OCI-LY7 (cell line): ENCODE data around the gene AKAP13. TPM values are rescaled to one million over a fixed set of nuclear protein-coding genes. Genes with fewer than 3 reads are reported as not detected.

ENCODE experiments used
- BruUV-seq: library from RNA; stranded (reverse); fragments of 400-500 nt; replicated peaks from 2 replicates; lab custom pipeline; 2021; lab: Mats Ljungman, UMichigan
- CTCF ChIA-PET: fragments of 300-600 bp; sonication (Branson Sonifier 250); formaldehyde crosslinking; loops from one replicate; lab custom pipeline; 2022; ENCODE audit warnings: antibody characterized with exemption; ENCODE audit not compliant: unreplicated experiment; lab: Charles Lee
- POLR2A ChIA-PET: fragments of 300-600 bp; sonication (Branson Sonifier 250); formaldehyde crosslinking; loops from one replicate; lab custom pipeline; 2022; ENCODE audit warnings: antibody characterized with exemption; lab: Charles Lee
- DNase-seq: peaks from one replicate; pipeline ENCODE4 v3.0.0-alpha.2; 2015; ENCODE audit warnings: low spot score
- H2AFZ ChIP-seq: fragments of 200-600 bp; sonication (generic), shearing (Covaris generic); 2 replicates; pipeline ENCODE4 v1.6.1; 2014; ENCODE audit warnings: mild to moderate bottlenecking, antibody characterized with exemption, low read length, moderate library complexity
- H3K27ac ChIP-seq: fragments of 200-600 bp; sonication (generic); 2 replicates; pipeline ENCODE4 v1.5.1; 2014; ENCODE audit warnings: mixed run types, low read depth, mild to moderate bottlenecking, moderate library complexity, low read length, inconsistent platforms; ENCODE audit not compliant: poor library complexity, severe bottlenecking
- H3K36me3 ChIP-seq: fragments of 200-600 bp; sonication (generic); 2 replicates; pipeline ENCODE4 v1.6.1; 2014; ENCODE audit warnings: mild to moderate bottlenecking, antibody characterized with exemption, low read length, moderate library complexity, mixed read lengths; ENCODE audit not compliant: insufficient read depth
- H3K4me1 ChIP-seq: fragments of 200-600 bp; sonication (generic); 2 replicates; pipeline ENCODE4 v1.5.1; 2014; ENCODE audit warnings: mild to moderate bottlenecking, low read length; ENCODE audit not compliant: insufficient read depth, poor library complexity, severe bottlenecking
- H3K4me2 ChIP-seq: fragments of 200-600 bp; sonication (generic); 2 replicates; pipeline ENCODE4 v1.6.1; 2014; ENCODE audit warnings: mild to moderate bottlenecking, low read length
- H3K4me3 ChIP-seq: fragments of 200-600 bp; sonication (generic); 2 replicates; pipeline ENCODE4 v1.5.1; 2014; ENCODE audit warnings: mild to moderate bottlenecking, low read depth, low read length; ENCODE audit not compliant: poor library complexity, severe bottlenecking
- H3K79me2 ChIP-seq: fragments of 200-600 bp; sonication (generic); 2 replicates; pipeline ENCODE4 v1.6.1; 2016; ENCODE audit warnings: low read depth, mild to moderate bottlenecking, low read length, moderate library complexity, mixed read lengths; ENCODE audit not compliant: insufficient read depth
- H3K9me2 ChIP-seq: fragments of 200-600 bp; sonication (generic); 2 replicates; pipeline ENCODE4 v1.6.1; 2016; ENCODE audit warnings: mild to moderate bottlenecking, low read length, mixed read lengths; ENCODE audit not compliant: insufficient read depth
- H3K9me3 ChIP-seq: fragments of 200-600 bp; sonication (generic); 2 replicates; pipeline ENCODE4 v1.6.1; 2014; ENCODE audit warnings: mild to moderate bottlenecking, mixed run types, low read length, mixed read lengths
- H4K20me1 ChIP-seq: fragments of 200-600 bp; sonication (generic); 2 replicates; pipeline ENCODE4 v1.6.1; 2014; ENCODE audit warnings: mild to moderate bottlenecking, antibody characterized with exemption, low read length, moderate library complexity, mixed read lengths; ENCODE audit not compliant: insufficient read depth
- EZH2phosphoT487 ChIP-seq: fragments of 200-600 bp; sonication (generic); IDR thresholded peaks from 2 replicates; pipeline ENCODE4 v1.6.1; 2018; ENCODE audit warnings: low read depth, borderline replicate concordance, mild to moderate bottlenecking, mixed run types, antibody characterized with exemption, low read length, moderate library complexity, mixed read lengths
- intact Hi-C: fragments of 100-400 bp; cut with micrococcal nuclease; formaldehyde crosslinking; loops from one replicate; pipeline ENCODE4 v1.10.0; 2022; ENCODE audit not compliant: unreplicated experiment
- total RNA-seq, 2 experiments: library from RNA; depleted of rRNA in 1 of 2; stranded (reverse); fragments of >200 nt in 1 of 2; shearing (Covaris generic) in 1 of 2; gene quantifications; 2 replicates each; pipeline ENCODE4 v1.2.3, GENCODE V29; 2014 to 2022
- TF ChIP-seq, protein P1 (sequence below): fragments of 200-600 bp; sonication (generic); conservative IDR thresholded peaks from 2 replicates; pipeline ENCODE4 v1.5.1; 2014; ENCODE audit warnings: mild to moderate bottlenecking, antibody characterized with exemption, low read length, moderate library complexity, mixed read lengths

AKAP13 gene
- total RNA-seq, 2 experiments from 2014 or later: 140 to 250 TPM

DNA sequence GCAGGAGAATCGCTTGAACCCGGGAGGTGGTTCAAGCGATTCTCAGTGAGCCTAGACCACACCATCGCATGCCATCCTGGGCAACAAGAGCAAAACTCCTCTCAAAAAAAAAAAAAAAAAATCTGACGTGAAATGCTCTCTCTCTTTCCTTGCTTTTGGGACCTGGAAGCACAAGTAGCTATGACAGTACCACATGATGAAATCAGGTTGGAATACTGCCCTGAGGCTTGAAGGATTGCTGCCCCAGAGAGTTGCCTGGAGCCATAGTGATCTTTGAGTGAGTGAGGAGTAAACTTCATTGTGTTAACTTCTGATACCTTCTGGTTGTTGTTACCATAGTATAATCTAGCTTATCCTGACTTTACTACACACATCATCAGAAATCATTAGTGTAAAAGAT is 23.3 kb downstream of the AKAP13 start:
- H3K79me2 ChIP-seq: peaks cover 99% of the 10 kb centered on the region
- no peaks in the 10 kb centered on the region for H3K9me3 ChIP-seq
- peaks cover 5% of the 10 kb centered on the region for H3K36me3 ChIP-seq
- H4K20me1 ChIP-seq: peaks cover 7% of the 10 kb centered on the region; the same call in 1 of the 2 replicates
- no peaks in the 10 kb centered on the region for H3K9me2 ChIP-seq
- no peak for TF ChIP-seq EZH2phosphoT487
- TF ChIP-seq, protein P1, sequence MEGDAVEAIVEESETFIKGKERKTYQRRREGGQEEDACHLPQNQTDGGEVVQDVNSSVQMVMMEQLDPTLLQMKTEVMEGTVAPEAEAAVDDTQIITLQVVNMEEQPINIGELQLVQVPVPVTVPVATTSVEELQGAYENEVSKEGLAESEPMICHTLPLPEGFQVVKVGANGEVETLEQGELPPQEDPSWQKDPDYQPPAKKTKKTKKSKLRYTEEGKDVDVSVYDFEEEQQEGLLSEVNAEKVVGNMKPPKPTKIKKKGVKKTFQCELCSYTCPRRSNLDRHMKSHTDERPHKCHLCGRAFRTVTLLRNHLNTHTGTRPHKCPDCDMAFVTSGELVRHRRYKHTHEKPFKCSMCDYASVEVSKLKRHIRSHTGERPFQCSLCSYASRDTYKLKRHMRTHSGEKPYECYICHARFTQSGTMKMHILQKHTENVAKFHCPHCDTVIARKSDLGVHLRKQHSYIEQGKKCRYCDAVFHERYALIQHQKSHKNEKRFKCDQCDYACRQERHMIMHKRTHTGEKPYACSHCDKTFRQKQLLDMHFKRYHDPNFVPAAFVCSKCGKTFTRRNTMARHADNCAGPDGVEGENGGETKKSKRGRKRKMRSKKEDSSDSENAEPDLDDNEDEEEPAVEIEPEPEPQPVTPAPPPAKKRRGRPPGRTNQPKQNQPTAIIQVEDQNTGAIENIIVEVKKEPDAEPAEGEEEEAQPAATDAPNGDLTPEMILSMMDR: no peak
- intact Hi-C loops: loop anchor here (1.0 to 2.0 kb wide), 3 partner anchors 15 to 73 kb away; no protein-coding TSS in a partner anchor
- TSS peak; percentile 96 for BruUV-seq
- peak overlapping the region; percentile 53 for H3K4me3 ChIP-seq
- H3K4me2 ChIP-seq: peak overlapping the region; percentile 71
- peak overlapping the region; percentile 97 for H3K27ac ChIP-seq
- H3K4me1 ChIP-seq: peaks cover 90% of the 10 kb centered on the region
- ChIA-PET CTCF (interaction anchor here (0.8 to 3.8 kb wide), 9 partner anchors 10 to 101 kb away, joined by 3 to 17 read pairs (median 7); partner anchors contain the start of gene AKAP13), POLR2A (interaction anchor here (0.6 to 8.7 kb wide), 21 partner anchors 8 to 385 kb away, joined by 3 to 335 read pairs (median 5); partner anchors contain the start of gene AKAP13)
- DNase-seq: no peak
- H2AFZ ChIP-seq: no peak overlapping the region

- Histone ChIP-seq H4K20me1 (peaks cover 7% of the 10 kb centered on the region; the same call in 1 of the 2 replicates), H3K27ac (peak overlapping the region; percentile 97), H3K4me3 (peak overlapping the region; percentile 53), H3K79me2 (peaks cover 100% of the 10 kb centered on the region), H2AFZ (no peak overlapping the region), H3K9me2 (no peaks in the 10 kb centered on the region), H3K9me3 (no peaks in the 10 kb centered on the region), H3K4me2 (peak overlapping the region; percentile 71), H3K36me3 (peaks cover 7% of the 10 kb centered on the region), H3K4me1 (peaks cover 92% of the 10 kb centered on the region)
- TSS peak; percentile 48 for BruUV-seq
- DNase-seq: peak; percentile 86
- CTCF ChIA-PET: interaction anchor here (0.7 to 3.8 kb wide), 10 partner anchors 9 to 101 kb away, joined by 3 to 17 read pairs (median 5); partner anchors contain the start of gene AKAP13
- TF ChIP-seq EZH2phosphoT487: no peak
- TF ChIP-seq, protein P1: no peak; the same call in 1 of the 2 replicates
- intact Hi-C loops: loop anchor here (1.0 to 2.0 kb wide), 2 partner anchors 22 to 74 kb away; no protein-coding TSS in a partner anchor
- POLR2A ChIA-PET: interaction anchor here (0.5 to 8.7 kb wide), 32 partner anchors 9 to 599 kb away, joined by 3 to 335 read pairs (median 4); partner anchors contain the start of gene AKAP13
Observed at GRCh38 chr15:85404176-85404917, 23.9 kb downstream of the AKAP13 start.
